HG03565 (cell line): ENCODE results near the gene SIX2.

Experiments used
- ATAC-seq: cut with Tn5 transposase; IDR thresholded peaks from one replicate; pipeline ENCODE4 v1.9.1; 2021; ENCODE audit warnings: mild to moderate bottlenecking, moderate library complexity; ENCODE audit not compliant: unreplicated experiment

The SIX2 gene

GRCh38 chr2:45002686-45003085, 6.6 kb downstream of the SIX2 start:
- ATAC-seq: no peak

GRCh38 chr2:45001869-45002385, 7.3 kb downstream of the SIX2 start:
- no peak for ATAC-seq

- ATAC-seq: no peak
These were observed 8.1 kb downstream of the SIX2 start for GRCh38 chr2:45000921-45001868.

GRCh38 chr2:45000341-45000901, 8.8 kb downstream of the SIX2 start:
- ATAC-seq: no peak

GRCh38 chr2:44999540-44999939, 9.7 kb downstream of the SIX2 start:
- no peak for ATAC-seq

- ATAC-seq: no peak
These were observed 11.3 kb downstream of the SIX2 start for GRCh38 chr2:44997963-44998362.

- ATAC-seq: no peak
These were observed 12.9 kb downstream of the SIX2 start for GRCh38 chr2:44996356-44996755.

GRCh38 chr2:44994377-44994776, 14.9 kb downstream of the SIX2 start:
- ATAC-seq: no peak

GRCh38 chr2:44989176-44989575, 20.1 kb downstream of the SIX2 start:
- no peak for ATAC-seq

GRCh38 chr2:44983836-44984604, 25.2 kb downstream of the SIX2 start:
- no peak for ATAC-seq

- ATAC-seq: no peak
These were observed 27.5 kb downstream of the SIX2 start for GRCh38 chr2:44981714-44982108.

GRCh38 chr2:44980751-44981713, 28.2 kb downstream of the SIX2 start:
- no peak for ATAC-seq

- no peak for ATAC-seq
These were observed 29.7 kb downstream of the SIX2 start for GRCh38 chr2:44979581-44979980.

- ATAC-seq: no peak
These were observed 33.4 kb downstream of the SIX2 start for GRCh38 chr2:44975571-44976450.

- no peak for ATAC-seq
These were observed 35.1 kb downstream of the SIX2 start for GRCh38 chr2:44974064-44974715.

- no peak for ATAC-seq
These were observed 36.3 kb downstream of the SIX2 start for GRCh38 chr2:44972771-44973535.

GRCh38 chr2:44970846-44971450, 38.3 kb downstream of the SIX2 start:
- no peak for ATAC-seq

GRCh38 chr2:44969936-44970335, 39.3 kb downstream of the SIX2 start:
- no peak for ATAC-seq
